Tibial nerve (tissue), 4 donors: Measurements from ENCODE around the gene RARG. TPM values are rescaled to one million over a fixed set of nuclear protein-coding genes. Genes with fewer than 3 reads are reported as not detected.

Experiments
- DNase-seq, 2 donors: peaks; one replicate each; pipeline ENCODE4 v3.0.0-alpha.2; 2019; ENCODE audit warnings: low spot score in 2 of 2
- H3K27ac ChIP-seq, 4 donors: fragments of 200-600 bp; sonication (generic) in 3 of 4; one replicate each; pipeline ENCODE4 v1.5.1; 2017 to 2019; ENCODE audit warnings: mild to moderate bottlenecking in 1 of 4
- H3K27me3 ChIP-seq, 2 donors: fragments of 200-600 bp; sonication (generic) in 1 of 2; one replicate each; pipeline versions ENCODE4 v1.5.1 to v1.6.0; 2017 to 2019
- H3K36me3 ChIP-seq, 3 donors: fragments of 200-600 bp; sonication (generic); one replicate each; pipeline ENCODE4 v1.5.1; 2018 to 2019
- H3K4me1 ChIP-seq, 4 donors: fragments of 200-600 bp; sonication (generic) in 3 of 4; one replicate each; pipeline ENCODE4 v1.5.1; 2017 to 2019
- H3K4me3 ChIP-seq, 4 donors: fragments of 200-600 bp; sonication (generic) in 3 of 4; one replicate each; pipeline ENCODE4 v1.5.1; 2017 to 2019; ENCODE audit warnings: mild to moderate bottlenecking in 1 of 4, moderate library complexity in 1 of 4
- H3K9me3 ChIP-seq, 4 donors: fragments of 200-600 bp; sonication (generic) in 3 of 4; one replicate each; pipeline ENCODE4 v1.5.1; 2017 to 2019
- EP300 ChIP-seq, 2 donors: sonication (generic); formaldehyde crosslinking; IDR thresholded peaks; one replicate each; pipeline ENCODE4 v1.6.1; 2017; ENCODE audit warnings: antibody characterized with exemption in 2 of 2, mild to moderate bottlenecking in 1 of 2
- POLR2A ChIP-seq, 2 donors: fragments of 450-650 bp; IDR thresholded peaks; one replicate each; pipeline ENCODE4 v1.6.1; 2017; ENCODE audit warnings: antibody characterized with exemption in 2 of 2, mild to moderate bottlenecking in 2 of 2, moderate library complexity in 2 of 2
- WGBS, 2 donors: methylation state at CpG; one replicate each; pipeline ENCODE4 v1.1.5; 2018; 5-methylcytosine and 5-hydroxymethylcytosine counted together
- total RNA-seq, 4 donors: library from RNA; depleted of rRNA; stranded (reverse); fragments of >200 nt; gene quantifications; one replicate each; pipeline ENCODE4 v1.1.0, GENCODE V29; 2016
- TF ChIP-seq, protein P1 (sequence below), 5 experiments: fragments of 200-600 bp in 3 of 5; fragments of 450-650 bp in 2 of 5; sonication (generic) in 3 of 5; IDR thresholded peaks; one replicate each; pipeline ENCODE4 v1.5.1; 2016 to 2019; ENCODE audit warnings: antibody characterized with exemption in 5 of 5, mild to moderate bottlenecking in 3 of 5, moderate library complexity in 2 of 5

RARG gene
- total RNA-seq, 4 donors from 2014 or later, result 28.0 to 32.3 (median 31.4) TPM

DNA sequence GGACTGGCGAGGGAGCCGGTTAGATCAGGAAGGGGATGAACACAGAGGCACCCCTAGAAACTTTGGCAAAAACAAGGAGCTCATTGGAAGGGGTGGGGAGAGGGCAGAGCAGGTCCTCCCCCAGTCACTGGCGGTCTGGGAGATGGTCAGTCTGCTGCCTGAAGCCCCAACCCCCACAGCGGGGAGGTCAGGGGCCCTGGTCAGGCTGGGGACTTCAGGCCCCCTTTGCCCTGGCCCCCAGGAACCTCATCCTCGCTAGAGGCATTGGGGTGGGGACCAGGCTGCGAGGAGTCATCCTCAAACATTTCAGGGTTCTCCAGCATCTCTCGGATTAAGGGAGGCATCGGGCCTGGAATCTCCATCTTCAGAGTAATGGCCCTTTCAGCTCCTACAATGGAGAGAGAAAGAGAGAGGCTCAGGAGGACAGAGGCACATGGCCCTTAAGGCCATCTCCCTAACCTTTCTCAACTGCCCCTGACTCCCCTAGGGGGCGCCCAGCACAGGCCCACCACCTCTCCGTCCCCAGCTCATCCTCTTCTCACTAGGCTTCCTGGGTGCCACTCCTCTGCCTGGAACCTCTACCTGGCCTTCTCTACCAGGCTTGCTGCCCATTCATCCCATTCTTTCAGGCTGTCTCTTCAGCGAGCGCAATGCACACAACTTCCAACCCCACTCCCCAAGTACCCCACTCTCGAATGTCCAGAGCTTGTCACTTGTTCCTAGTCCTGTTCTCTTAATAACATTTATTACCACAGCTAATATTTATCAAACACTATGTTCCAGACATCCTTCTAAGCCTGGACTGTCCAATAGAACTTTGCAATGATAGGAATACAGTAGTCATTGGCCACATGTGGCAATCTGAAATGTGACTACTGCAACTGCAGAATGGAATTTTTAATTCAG is 20.3 kb downstream of the RARG start:
- Histone ChIP-seq H3K4me1 (peaks cover 0 to 60% (median 24%) of the 10 kb centered on the region in 4 donors), H3K36me3 (peaks cover 0 to 67% (median 4%) of the 10 kb centered on the region in 3 donors)
- WGBS, 2 donors, result 79 to 84% methylated on average over 12 of the region's 13 CpGs

DNA sequence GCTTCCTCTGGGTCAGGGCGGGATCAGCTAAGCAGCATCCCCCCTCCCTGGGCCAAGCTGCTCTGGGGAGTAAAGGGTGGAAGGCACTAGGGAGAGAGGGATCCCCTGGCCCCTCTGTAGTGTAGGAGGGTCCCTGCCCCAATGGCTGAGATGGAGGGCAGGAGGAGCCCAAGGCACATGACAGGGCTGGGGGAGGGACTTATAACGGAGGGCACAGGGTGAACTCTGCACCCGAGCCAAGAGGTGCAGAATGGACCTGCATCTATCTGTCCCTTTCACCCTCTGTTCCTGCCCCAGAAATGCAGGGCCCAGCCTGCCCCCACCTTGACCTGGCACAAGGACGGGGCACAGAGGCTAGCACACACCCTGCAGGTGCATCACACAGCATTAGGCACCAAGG is 21.2 kb downstream of the RARG start:
- Histone ChIP-seq H3K9me3 (no peaks in the 10 kb centered on the region), H3K4me1 (peaks cover 0 to 60% (median 20%) of the 10 kb centered on the region in 4 donors), H3K36me3 (peaks cover 0 to 67% (median 4%) of the 10 kb centered on the region in 3 donors), H3K4me3 (no peak overlapping the region), H3K27ac (no peak overlapping the region), H3K27me3 (no peaks in the 10 kb centered on the region)
- no peak for TF ChIP-seq EP300 (IDR thresholded peaks at IDR 0.05)
- TF ChIP-seq, protein P1, sequence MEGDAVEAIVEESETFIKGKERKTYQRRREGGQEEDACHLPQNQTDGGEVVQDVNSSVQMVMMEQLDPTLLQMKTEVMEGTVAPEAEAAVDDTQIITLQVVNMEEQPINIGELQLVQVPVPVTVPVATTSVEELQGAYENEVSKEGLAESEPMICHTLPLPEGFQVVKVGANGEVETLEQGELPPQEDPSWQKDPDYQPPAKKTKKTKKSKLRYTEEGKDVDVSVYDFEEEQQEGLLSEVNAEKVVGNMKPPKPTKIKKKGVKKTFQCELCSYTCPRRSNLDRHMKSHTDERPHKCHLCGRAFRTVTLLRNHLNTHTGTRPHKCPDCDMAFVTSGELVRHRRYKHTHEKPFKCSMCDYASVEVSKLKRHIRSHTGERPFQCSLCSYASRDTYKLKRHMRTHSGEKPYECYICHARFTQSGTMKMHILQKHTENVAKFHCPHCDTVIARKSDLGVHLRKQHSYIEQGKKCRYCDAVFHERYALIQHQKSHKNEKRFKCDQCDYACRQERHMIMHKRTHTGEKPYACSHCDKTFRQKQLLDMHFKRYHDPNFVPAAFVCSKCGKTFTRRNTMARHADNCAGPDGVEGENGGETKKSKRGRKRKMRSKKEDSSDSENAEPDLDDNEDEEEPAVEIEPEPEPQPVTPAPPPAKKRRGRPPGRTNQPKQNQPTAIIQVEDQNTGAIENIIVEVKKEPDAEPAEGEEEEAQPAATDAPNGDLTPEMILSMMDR (IDR thresholded peaks at IDR 0.05), result no peak
- WGBS, 2 donors, result 60 to 71% methylated on average over 4 of the region's 4 CpGs
- DNase-seq, result no peak

More for the DNA sequence above, 20.3 kb downstream of the RARG start:
- DNase-seq, result no peak
- TF ChIP-seq POLR2A (IDR thresholded peaks at IDR 0.05), result no peak
- TF ChIP-seq, protein P1 (IDR thresholded peaks at IDR 0.05), result peak in 1 of 5 experiments; percentile 14
- no peaks in the 10 kb centered on the region for H3K9me3 ChIP-seq
- H3K4me3 ChIP-seq, result no peak overlapping the region
- no peak overlapping the region for H3K27ac ChIP-seq
- H3K27me3 ChIP-seq, result no peaks in the 10 kb centered on the region

DNA sequence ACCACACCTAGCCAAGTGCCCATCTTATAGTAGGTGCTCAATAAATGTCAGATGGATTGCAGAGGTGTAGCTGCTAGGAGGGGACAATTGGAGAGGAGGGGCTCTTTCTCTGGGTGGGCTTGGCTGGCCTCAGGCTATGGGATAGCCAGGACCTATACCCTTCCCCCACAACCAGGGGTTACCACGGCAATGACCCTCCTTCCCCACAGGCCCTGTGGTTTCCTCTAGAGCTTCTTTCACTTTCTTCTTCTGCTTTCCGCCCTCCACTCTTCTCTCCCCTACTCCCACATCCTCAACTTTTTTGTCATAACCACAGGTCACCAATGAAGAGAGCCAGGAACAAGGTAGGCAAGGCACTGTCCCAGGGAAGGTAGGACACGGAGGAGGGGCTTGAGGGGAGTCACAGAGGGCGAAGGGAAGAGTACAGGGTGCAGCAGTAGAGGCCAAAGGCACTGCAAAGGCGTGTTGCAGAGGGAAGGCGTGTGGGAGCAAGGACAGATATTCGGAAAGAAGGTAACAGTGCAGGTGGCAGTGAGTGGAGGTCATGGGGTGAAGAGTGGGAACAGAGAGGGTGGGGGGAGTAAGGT is 23.0 kb downstream of the RARG start:
- Histone ChIP-seq H3K4me3 (peak overlapping the region in 1 of 4 donors; percentile 2), H3K27ac (peak overlapping the region in 3 of 4 donors; percentile 8 to 64 (median 57)), H3K9me3 (no peaks in the 10 kb centered on the region), H3K36me3 (peaks cover 0 to 49% (median 4%) of the 10 kb centered on the region in 3 donors), H3K4me1 (peaks cover 0 to 46% (median 18%) of the 10 kb centered on the region in 4 donors), H3K27me3 (no peaks in the 10 kb centered on the region)
- no peak for TF ChIP-seq POLR2A (IDR thresholded peaks at IDR 0.05)
- TF ChIP-seq EP300 (IDR thresholded peaks at IDR 0.05), result no peak
- TF ChIP-seq, protein P1 (IDR thresholded peaks at IDR 0.05), result no peak
- no peak for DNase-seq
- WGBS, 2 donors, result 50 to 63% methylated on average over 7 of the region's 7 CpGs

DNA sequence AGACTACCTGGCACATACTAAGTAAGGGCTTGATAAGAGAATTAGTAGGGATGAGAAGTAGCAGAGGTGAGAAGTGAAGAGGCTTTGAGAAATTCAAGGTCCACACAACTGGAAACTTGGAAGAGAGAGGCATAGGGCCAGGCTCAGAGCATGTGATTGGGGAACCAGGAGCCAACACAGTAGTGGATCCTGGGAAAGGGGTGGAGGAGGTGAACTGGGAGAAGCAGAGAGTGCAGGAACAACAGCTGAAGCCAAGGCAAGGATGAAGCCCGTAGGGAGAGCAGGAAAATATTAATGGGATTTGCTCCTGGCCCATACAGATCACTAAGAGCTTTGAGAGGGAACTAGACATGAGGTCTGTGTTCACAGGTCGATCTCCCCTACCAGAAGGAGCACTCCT is 23.6 kb downstream of the RARG start:
- no peaks in the 10 kb centered on the region for H3K27me3 ChIP-seq
- H3K4me1 ChIP-seq, result peaks cover 0 to 41% (median 18%) of the 10 kb centered on the region in 4 donors
- no peaks in the 10 kb centered on the region for H3K9me3 ChIP-seq
- no peak overlapping the region for H3K4me3 ChIP-seq
- peaks cover 0 to 44% (median 4%) of the 10 kb centered on the region in 3 donors for H3K36me3 ChIP-seq
- peak overlapping the region in 3 of 4 donors; percentile 8 to 64 (median 57) for H3K27ac ChIP-seq
- TF ChIP-seq EP300 (IDR thresholded peaks at IDR 0.05) (no peak), POLR2A (IDR thresholded peaks at IDR 0.05) (no peak)
- TF ChIP-seq, protein P1 (IDR thresholded peaks at IDR 0.05), result no peak
- 45 to 62% methylated on average over 2 of the region's 2 CpGs for WGBS, 2 donors
- no peak for DNase-seq

DNA sequence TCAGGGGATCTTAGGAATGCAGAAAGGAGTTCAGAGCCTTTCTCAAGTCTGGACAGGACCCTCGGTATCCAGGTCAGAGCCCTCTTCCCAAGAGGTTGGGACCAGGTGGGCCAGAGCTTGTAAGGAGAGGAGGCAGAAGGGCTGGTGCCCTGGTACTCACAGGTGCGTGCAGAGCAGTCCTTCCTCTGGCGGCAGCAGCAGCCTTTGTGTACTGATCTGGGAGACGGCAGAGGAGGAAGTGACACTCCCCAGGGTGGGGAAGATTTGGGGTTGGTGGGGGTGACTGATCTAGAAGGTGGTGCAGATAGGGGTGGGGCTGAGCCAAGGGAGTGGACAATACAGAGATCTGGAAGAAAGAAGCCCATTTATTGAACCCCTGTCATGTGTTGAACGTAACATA is 25.0 kb downstream of the RARG start, which contains the start of gene ITGB7:
TSS of gene ITGB7 (minus strand) at position 210 of the 400 bp plus-strand sequence. CDS start 6,808 bp downstream, outside the sequence.
- TF ChIP-seq POLR2A (IDR thresholded peaks at IDR 0.05), result no peak
- no peak for DNase-seq
- Histone ChIP-seq H3K9me3 (no peaks in the 10 kb centered on the region), H3K27ac (peak within 1 kb of the TSS in 3 of 4 donors; percentile 64), H3K27me3 (no peaks in the 10 kb centered on the region), H3K4me3 (peak within 1 kb of the TSS in 1 of 4 donors; percentile 26), H3K4me1 (peaks cover 0 to 39% (median 18%) of the 10 kb centered on the region in 4 donors), H3K36me3 (peaks cover 0 to 30% (median 3%) of the 10 kb centered on the region in 3 donors)
- 38 to 44% methylated on average over 5 of the region's 5 CpGs for WGBS, 2 donors
